Caki2 (cell line): ENCODE measurements around the gene EFCAB9. TPM values are rescaled to one million over a fixed set of nuclear protein-coding genes. Genes with fewer than 3 reads are reported as not detected.

Experiments used
- DNase-seq: peaks from one replicate; pipeline ENCODE4 v3.0.0-alpha.2; 2015; ENCODE audit warnings: low read depth
- in situ Hi-C: cut with HindIII; loops from 2 replicates; pipeline ENCODE4 v1.10.0; 2016; ENCODE audit warnings: low sequenced_read_pairs, low pct_unique_long_range_greater_than_20kb, mixed read lengths
- total RNA-seq: library from RNA; depleted of rRNA; stranded (reverse); fragments of >200 nt; shearing (Covaris generic); gene quantifications from 2 replicates; pipeline ENCODE4 v1.2.3, GENCODE V29; 2014; ENCODE audit warnings: low replicate concordance; rRNA removed

EFCAB9 gene
- total RNA-seq, 1 experiment from 2014 or later: not detected

- DNase-seq: no peak
- in situ Hi-C loops: no loop called here
Observed at GRCh38 chr5:172219296-172219695, 25.3 kb downstream of the EFCAB9 start.

- DNase-seq: no peak
- in situ Hi-C loops: no loop called here
Observed at GRCh38 chr5:172223901-172224873, 30.2 kb downstream of the EFCAB9 start.

- in situ Hi-C loops: no loop called here
- DNase-seq: no peak
Observed at GRCh38 chr5:172224996-172225395, 31.0 kb downstream of the EFCAB9 start.

- in situ Hi-C loops: no loop called here
- DNase-seq: no peak
Observed at GRCh38 chr5:172229904-172230303, 35.9 kb downstream of the EFCAB9 start.

GRCh38 chr5:172234031-172234430 lies 40.1 kb downstream of the EFCAB9 start:
- no peak for DNase-seq

GRCh38 chr5:172235132-172235780 lies 41.3 kb downstream of the EFCAB9 start:
- in situ Hi-C loops: no loop called here
- DNase-seq: no peak

More at GRCh38 chr5:172234031-172234430, 40.1 kb downstream of the EFCAB9 start:
- in situ Hi-C loops: no loop called here

GRCh38 chr5:172235827-172236736 lies 42.1 kb downstream of the EFCAB9 start:
- in situ Hi-C loops: no loop called here
- DNase-seq: no peak

- in situ Hi-C loops: no loop called here
- DNase-seq: no peak
Observed at GRCh38 chr5:172238334-172238733, 44.4 kb downstream of the EFCAB9 start.

GRCh38 chr5:172243302-172243701 lies 49.3 kb downstream of the EFCAB9 start:
- in situ Hi-C loops: no loop called here
- no peak for DNase-seq

- in situ Hi-C loops: no loop called here
- DNase-seq: no peak
Observed at GRCh38 chr5:172245046-172245445, 51.1 kb downstream of the EFCAB9 start.

- in situ Hi-C loops: no loop called here
- no peak for DNase-seq
Observed at GRCh38 chr5:172245703-172246125, 51.7 kb downstream of the EFCAB9 start.

- in situ Hi-C loops: no loop called here
Observed at GRCh38 chr5:172248637-172249036, 54.7 kb downstream of the EFCAB9 start.

GRCh38 chr5:172251419-172251818 lies 57.4 kb downstream of the EFCAB9 start:
- DNase-seq: no peak

More at GRCh38 chr5:172248637-172249036, 54.7 kb downstream of the EFCAB9 start:
- no peak for DNase-seq

GRCh38 chr5:172252501-172252900 lies 58.5 kb downstream of the EFCAB9 start:
- in situ Hi-C loops: no loop called here
- DNase-seq: no peak

More at GRCh38 chr5:172251419-172251818, 57.4 kb downstream of the EFCAB9 start:
- in situ Hi-C loops: no loop called here

Other genes starting within 250 kb of the EFCAB9 start
- gene FBXW11, start 187.5 kb upstream of the EFCAB9 start, total RNA-seq: 51.2 and 53.5 TPM in 2 replicates
- gene STK10, start 5.9 kb upstream of the EFCAB9 start, total RNA-seq: 4.0 and 8.5 TPM in 2 replicates
- 23.6 and 31.8 TPM in 2 replicates for gene UBTD2, start 89.6 kb downstream of the EFCAB9 start, total RNA-seq